8988T (cell line): ENCODE data around the gene ANO4.
"Not testable (repeated sequence)": the region's sequence is repeated elsewhere in the genome, so short reads cannot be mapped to it uniquely, and the experiment has no call there.

Experiments
- DNase-seq: peaks from one replicate; pipeline ENCODE4 v3.0.0; 2011

The ANO4 gene

DNA sequence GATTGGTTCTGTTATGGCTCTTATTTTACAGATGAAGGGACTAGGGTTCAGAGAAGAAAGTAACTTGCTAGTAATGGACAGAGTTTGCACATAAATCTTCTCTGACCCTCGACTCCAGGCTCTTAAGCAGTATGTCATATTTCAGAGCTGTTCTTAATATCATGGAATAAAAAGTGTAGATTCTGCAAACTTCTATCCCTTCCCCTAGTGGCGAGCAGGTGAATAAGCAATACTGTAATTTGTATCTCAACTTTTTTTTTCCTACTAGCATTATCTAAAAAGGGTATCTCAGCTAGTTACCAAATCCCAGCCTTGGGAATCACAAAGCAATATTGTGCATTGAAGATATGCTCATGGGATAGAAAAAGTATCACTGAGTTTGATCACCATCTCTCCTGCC lies 83.2 kb downstream of the ANO4 start:
- DNase-seq = no peak

DNA sequence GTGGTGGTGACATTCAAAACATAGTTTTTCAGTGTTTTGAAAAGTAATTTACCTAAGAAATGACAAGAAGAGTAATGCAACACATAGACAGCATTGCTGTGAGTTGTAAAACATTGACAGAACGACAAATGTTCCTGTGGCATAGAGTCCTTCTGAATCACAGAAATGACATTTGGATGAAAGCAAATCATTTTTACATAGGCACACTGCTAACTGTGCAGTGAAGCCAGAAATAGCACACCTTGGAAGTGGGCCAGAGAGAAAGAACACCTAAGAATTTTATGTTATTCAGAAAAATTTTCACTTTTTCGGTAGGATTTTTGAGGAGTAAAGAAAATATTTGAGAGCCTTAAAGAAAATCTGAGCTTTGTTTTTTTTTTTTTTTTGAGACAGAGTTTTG lies 100.6 kb downstream of the ANO4 start:
- no peak for DNase-seq

DNA sequence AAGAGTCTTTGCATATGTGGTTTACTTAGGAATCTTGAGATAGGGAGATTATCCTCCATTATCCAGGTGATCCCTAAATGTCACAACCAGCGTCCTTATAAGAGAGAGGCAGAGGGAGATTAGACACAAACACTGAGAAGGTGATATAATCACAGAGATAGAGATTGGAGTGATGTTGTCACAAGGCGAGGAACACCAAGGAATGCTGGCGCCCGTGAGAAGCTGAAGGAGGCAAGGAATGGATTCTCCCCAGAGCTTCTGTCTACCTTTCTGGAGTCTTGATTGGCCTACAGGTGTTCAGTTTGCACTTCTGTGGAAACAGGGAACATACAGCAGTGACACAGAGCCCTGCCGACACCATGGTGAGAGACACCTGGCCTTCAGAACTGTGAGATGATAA lies 101.6 kb downstream of the ANO4 start:
- no peak for DNase-seq

DNA sequence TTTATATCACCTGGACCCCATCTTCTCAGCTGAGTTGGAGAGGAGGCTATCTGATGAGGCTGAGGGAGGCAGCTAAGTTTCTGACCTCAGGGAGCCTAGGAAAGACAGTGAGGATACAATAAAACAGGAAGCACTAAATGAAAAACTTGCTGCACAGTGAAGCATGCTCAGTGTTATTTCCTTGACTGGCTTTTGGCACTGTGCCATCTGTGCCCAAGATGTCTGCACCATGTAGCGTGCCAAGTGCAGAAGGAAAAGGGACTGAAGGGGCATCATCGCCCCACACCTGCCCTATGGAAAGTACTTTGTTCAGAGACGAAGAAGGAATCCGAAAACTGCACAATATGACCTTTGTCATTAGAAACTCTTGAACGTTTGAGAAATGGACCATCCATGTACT lies 102.7 kb downstream of the ANO4 start:
- no peak for DNase-seq

DNA sequence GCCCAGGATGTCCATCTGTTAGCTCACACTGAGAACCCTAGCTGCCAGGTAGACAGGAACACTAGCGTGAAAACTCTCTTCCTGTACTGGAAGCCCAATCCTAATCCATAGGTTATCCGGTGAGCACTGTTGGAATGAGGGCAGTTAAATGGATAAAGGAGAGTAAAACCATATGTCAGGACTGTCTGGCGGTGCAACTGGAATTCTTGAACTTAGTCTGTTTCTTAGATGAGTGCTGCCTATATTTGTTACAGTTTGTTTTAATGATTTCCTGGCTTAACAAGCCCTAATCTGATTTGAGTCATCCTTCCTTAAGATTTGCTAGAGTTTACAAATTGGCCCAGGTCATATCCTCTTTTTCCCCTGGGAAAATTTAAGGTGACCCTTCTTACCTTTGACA lies 104.7 kb downstream of the ANO4 start:
- no peak for DNase-seq

DNA sequence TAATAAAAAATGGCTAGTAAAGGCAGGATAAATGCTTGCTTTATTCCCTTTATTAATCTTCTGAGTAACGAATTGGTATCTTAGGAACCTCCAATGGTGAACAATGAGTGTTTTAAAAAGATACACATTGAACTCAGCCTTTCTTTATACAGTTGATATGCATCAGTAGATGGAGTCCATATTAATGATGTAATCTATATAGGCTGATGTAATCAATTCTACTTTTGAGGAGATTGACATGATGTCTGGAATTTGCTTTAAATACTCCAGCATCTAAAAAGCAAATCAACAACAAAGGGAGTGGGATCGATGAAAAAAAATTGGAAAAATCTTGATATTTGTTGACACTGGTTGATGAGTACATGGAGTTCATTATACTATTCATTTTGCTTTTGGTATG lies 106.2 kb downstream of the ANO4 start:
- no peak for DNase-seq

DNA sequence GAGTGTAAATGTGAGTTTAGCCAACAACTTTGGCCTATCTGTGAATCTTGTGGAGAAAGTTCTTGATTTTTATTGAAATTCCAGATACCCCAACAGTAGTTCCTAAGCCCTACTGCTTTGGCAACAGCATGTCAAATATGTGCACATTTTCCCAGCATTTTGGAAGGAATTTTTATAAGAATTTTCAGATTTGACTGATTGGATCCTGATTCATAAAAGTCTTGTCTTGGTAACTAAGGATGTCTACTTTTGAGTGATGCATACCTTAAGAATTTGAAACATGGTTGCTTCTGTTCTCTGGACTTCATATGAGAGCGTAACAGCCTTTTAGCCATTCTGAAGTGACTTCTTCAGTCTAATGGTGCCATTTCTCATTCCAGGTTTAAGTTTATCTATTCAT lies 106.7 kb downstream of the ANO4 start:
- DNase-seq = no peak

DNA sequence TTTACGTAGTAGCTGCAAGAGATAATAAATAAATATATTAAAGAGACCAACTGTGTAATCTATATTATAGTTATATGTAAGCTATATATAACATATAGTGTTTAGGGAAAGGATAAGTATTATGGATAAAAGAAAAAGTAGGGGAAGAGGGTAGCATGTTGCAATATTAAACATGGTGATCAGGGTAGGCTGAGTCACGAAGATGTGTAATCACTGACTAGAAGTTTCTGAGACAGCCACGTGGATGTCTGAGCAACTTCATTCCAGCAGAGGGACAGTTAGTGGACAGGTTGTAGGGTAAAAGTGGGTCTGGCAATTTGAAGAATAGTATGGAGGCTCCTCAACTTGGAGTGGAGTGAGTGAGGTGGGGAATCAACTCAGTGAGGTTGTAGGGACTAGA lies 109.7 kb downstream of the ANO4 start:
- DNase-seq = no peak

DNA sequence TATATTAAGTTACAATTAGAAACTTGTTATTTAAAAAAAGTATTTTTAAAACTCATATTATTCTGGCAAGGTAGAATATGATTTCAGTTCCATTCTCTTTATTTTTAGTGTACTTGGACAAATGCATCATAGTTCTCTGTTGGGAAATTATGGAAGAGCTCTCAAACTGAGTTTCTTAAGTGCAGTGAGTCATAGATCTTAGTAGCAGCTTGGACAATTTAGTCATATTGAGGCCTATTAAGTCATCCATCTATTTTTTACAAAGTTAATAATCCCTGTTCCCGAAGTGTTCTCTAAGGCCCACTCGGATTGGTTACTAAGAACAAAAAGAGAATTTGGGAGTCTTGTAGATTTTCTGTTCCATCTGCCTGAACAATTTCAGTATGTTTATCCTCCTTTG lies 113.9 kb downstream of the ANO4 start:
- no peak for DNase-seq

DNA sequence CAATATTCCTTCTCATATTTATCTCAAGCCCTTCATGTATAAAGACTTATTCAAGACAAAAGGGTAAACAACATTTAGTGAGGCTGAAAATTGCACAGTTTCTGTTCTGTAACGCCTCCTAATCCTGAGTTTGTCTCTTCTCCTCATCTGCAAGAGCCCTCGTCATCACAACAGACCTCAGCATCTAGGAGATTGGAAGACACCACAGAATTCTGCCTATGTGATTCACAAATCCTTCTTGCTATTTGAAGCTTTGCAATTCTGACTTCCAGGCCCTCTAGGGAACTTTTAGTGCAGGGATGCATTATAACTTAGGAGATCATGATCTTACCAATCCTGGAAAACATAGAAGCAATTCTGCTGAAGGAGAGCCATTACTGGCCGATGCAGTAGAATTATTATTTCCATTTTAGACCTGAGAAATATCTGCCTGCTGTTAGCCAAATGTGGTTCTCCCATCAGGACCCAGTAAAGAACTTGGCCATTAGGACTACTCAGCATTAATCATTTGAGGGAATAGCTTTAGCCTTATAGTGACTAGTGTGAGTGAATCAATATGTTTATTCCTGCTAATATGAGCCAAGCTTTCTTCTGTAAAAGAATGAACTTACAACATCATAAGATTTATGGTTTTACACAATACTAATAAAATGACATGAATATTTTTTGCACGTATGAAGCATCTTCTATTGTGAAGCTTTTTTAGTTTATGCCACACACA lies 119.5 kb downstream of the ANO4 start:
- no peak for DNase-seq

DNA sequence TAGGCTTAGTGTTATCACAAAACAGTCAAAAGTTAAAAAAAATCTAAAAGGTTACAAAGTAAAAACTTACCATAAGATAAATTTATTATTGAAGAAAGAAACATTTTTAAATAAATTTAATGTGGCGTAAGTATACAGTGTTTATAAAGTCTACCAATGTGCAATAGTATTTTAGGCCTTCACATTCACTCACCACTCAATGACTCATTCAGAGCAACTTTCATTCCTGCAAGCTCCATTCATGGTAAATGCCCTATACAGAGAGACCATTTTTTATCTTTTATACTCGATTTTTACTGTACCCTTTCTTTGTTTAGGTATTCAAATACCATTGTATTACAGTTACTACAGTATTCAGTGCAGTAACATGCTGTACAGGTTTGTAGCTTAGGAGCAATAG lies 124.5 kb downstream of the ANO4 start:
- no peak for DNase-seq

DNA sequence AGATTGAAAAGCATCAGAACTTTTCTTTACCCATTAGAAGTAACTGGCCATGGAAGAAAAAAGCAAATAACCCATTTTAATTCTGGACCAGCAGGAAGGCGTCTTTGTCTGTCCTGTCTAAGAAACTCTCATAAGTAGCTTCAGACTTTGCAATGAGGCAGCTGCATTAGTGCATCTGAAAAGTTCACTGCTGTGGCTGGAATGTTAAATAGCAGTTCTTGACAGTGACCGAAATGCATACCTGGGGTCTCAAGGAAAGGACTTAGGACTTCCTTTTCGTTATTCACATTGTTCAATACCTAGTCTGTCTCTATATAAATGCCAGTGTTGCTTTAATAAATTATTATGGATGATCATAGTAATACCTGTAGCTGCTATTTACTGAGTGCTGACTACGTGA lies 125.9 kb downstream of the ANO4 start:
- DNase-seq = no peak

DNA sequence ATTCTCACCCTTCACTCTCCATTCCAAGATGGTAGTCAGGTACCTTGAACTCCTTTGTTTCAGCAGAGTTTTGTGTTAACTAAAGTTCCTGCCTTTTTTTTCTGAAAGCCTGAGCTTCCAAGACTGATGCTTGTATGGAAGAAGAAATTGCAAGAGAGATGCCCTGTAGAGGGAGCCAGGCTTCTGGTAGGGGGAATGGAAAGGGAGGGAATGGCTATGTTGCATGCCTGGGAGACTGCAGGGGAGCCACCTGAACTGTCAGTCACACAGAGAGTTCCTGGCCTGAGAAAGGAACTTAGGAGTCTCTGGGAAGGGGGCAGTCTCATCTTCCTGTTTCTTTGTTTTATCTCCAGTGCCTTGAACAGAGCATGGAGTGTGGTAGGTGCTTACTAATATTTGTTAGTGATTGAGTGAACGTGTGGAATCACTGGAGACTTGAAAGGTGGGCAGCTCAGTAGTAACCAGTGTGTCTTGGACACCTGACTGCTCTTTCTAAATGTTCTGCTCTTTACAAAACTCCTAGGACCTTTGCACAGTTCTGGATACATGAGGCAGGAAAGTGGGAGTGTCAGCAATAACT lies 132.2 kb downstream of the ANO4 start:
- DNase-seq = no peak

DNA sequence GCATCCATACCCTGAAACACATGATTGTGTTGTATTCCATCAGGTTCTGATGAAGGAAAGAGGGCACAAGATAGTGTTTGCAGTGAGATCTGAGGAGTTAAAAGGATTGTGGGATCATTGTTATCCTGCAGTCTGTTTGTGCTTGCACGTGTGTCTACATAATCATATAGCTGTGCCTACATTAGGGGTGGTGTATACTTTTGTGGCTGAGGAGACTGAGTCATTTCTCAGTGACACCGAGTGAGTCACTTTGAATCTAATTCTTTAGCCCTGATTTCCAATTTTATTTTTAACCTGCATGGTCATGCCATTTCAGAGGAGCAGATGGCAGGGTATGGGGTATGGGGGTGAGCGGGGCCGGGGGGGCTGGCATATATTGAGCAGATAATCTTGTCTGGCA lies 133.2 kb downstream of the ANO4 start:
- no peak for DNase-seq

DNA sequence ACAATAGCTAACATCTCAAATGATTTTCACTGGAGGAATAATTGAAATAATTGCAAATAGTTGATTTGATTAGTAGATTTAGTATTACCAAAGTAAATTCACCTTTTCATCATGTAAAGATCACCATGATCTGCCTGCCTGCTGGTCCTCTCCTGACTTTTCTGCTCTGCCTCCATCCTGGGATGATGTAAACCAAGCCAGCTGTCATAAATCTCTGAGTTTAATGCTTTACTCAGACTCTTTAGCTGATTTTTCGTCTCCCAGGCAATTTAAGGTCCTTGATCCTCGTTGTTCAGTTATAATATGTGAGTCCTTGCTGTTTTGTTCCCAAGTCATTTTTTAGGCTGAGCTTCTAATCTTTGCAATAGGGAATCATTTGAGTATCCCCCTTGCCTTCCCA lies 138.0 kb downstream of the ANO4 start:
- DNase-seq = no peak

DNA sequence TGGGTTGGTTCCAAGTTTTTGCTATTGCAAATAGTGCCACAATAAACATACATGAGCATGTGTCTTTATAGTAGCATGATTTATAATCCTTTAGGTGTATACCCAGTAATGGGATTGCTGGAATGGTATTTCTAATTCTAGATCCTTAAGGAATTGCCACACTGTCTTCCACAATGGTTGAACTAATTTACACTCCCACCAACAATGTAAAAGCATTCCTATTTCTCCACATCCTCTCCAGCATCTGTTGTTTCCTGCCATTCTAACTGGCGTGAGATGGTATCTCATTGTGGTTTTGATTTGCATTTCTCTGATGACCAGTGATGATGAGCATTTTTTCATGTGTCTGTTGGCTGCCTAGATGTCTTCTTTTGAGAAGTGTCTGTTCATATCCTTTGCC lies 139.0 kb downstream of the ANO4 start:
- not testable (repeated sequence) for DNase-seq

DNA sequence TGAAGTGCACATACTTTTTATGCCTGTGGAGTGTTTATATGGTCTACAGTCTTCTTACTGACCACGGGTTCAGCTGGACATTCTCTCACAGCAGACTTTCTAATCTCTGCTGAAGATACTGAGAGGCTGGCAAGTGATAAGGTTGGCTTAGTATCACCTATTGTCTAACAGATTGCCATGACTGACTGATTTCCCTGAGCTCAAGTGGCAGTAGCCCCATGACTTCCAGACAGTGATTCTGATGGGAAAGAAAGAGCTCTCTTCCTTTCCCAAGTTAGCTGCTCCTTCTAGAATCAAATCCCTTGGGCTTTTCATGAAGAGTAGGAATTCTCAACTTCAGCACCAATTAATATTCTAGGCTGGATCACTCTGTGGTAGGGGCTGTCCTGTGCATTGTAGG lies 141.4 kb downstream of the ANO4 start:
- DNase-seq = no peak

DNA sequence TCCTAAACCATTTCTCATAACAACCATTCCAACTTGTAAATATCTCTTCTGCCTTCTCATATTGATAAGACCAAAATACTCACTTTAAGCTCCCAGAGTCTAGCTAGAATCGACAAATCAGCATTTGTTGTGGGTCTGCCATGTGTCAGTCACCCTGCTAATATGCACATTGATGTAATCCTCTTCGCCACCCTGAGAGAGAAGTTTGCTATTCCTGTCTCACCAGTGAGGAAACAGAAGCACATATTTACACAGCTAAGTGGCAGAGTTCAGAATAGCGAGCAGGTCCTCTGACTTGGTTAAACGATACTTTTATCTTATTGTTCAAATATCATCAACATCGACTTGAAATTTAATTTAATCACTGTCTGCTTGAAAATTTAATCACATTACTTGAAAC lies 142.1 kb downstream of the ANO4 start:
- no peak for DNase-seq

DNA sequence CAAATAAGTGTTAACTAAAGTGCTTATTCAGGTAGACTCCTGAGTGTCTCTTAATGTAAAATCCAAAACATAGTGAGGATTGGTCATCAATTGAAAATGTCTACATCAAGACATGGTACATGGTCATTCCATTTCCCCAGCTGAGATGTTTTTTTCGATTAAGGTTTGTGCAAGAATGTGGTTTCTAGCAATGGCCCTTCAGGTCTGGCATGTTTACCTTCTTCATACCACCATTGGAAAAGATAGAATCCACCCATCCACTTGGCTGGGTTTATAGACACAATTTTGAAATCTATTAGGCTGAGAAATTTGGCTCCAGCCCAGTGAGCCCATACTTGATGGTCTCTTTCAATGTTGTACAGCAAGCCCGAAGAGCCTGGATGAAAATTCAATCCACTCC lies 145.9 kb downstream of the ANO4 start:
- DNase-seq = no peak

DNA sequence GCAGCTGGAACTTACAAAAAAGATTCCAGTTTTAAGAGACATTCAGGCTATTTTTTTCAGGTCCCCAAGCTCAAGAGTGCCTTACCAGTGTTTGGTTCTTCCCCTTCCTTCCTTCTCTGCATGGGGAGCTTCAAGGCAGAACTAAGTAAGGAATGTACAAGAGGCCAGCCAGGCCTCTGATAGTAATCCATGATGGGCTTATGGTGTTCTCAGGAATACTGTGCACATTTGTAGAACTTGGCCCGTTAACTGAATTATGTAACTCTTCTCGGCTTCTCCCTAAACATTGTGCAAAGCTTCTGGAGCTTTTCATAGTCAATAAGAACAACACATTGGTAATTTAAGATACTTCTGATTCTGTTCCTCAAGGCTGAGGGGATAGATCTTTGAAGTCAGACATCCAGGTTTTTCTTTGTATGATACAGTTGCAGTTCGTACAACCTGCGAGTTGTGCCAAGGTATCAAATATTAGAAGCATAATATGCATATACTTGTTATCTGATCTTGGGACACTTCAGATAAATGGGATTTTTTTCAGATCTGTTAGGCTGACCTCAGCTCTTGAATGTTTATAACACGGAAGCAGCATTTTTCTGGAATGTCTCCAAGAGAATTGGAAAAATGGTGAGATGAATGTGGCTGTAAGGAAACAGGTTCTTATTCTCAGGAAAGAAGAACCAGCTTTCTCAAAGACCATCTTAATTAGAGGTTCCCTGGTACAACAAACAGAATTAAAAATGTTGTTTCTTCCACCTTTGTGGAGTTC lies 148.6 kb downstream of the ANO4 start:
- no peak for DNase-seq

DNA sequence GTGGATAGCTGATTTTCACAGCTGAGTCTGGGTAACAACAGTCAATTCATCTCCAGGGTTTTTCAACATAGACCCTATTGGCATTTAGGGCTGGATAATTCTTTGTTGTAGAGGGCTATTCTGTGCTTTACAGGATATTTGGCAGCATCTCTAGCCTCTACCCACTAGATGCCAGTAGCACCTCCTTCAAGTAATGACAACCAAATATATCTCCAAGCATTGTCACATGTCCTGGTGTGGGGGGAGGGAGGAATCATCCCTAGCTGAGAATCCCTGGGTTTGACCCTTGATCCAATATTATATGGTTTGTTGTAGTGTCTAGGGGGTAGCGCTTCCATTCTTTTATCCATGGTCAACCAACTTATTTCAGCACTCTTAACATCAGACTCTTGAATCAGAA lies 157.2 kb downstream of the ANO4 start:
- no peak for DNase-seq

DNA sequence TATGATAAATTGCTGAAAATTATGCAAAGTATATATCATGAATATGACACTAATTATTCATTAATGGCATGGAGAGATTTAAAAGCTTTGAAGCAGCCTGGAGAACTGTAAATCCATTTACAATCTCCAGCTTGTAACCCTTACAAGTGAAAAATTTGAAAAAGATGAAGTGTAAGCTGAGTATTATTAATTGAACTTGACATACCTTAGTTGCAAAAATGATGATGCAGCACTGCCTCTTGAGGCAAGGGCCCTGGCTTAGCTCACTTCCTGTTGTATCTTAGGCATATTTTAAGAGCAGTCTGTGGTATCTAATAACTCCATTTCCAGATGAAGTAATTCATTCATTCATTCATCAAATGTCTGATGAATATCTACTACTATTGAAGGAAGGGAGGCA lies 158.6 kb downstream of the ANO4 start:
- no peak for DNase-seq

DNA sequence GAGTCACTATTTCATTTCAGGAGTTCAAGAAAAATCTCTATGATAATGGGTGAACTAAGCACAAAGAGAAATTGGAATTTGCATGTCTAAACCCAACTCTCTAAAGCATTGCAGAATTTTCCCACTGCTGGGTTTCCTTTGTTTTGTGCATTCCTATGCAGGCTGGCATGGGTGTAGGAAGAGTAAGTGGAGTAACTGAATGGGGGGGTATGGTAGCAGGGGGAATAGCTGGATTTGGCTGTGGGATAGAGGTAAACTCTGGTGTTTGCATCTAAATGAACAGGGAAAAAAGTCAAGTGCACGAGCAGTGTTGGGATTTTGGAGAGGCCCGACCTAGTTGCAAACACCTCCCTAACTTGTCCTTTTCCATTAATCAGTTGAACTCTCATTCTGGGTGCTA lies 159.1 kb downstream of the ANO4 start:
- no peak for DNase-seq

DNA sequence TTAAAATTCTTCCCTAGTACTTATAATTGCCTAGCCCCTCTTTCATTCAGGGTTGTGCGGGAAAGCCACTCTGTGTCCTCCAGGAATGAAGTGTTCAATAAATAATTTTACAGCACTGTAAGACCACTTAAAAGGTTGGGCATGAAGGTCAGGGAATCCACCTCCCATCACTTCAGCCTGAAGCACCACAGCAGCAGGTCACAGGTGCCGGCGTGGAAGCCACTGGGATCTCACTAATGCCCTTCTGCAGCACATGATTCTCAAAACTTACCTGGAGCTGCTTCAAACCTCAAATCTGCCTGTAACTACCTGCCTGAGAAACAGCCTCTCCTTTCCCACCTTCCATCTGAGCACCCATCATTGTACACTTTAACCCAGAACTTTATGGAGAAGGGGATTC lies 159.5 kb downstream of the ANO4 start:
- no peak for DNase-seq

DNA sequence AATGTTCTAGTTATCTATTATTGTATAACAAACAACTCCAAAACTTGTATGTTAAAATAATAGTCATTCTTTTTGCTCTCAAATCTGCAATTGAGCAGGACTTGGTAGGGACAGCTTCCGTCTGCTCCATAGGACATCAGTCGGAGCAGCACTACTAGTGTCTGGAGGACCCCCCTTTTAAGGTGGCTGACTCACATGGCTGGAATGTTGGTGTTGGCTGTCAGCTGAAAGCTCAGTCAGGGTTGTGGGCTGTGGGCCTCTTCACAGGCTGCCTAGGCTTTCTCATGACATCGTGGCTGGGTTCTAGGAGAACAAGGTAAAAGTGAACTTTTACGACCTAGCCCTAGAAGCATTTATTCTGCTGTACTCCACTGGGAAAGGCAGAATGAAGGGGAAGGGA lies 160.6 kb downstream of the ANO4 start:
- no peak for DNase-seq
